ENCODE measurements around the gene TKTL1.

Gene TKTL1

DNA sequence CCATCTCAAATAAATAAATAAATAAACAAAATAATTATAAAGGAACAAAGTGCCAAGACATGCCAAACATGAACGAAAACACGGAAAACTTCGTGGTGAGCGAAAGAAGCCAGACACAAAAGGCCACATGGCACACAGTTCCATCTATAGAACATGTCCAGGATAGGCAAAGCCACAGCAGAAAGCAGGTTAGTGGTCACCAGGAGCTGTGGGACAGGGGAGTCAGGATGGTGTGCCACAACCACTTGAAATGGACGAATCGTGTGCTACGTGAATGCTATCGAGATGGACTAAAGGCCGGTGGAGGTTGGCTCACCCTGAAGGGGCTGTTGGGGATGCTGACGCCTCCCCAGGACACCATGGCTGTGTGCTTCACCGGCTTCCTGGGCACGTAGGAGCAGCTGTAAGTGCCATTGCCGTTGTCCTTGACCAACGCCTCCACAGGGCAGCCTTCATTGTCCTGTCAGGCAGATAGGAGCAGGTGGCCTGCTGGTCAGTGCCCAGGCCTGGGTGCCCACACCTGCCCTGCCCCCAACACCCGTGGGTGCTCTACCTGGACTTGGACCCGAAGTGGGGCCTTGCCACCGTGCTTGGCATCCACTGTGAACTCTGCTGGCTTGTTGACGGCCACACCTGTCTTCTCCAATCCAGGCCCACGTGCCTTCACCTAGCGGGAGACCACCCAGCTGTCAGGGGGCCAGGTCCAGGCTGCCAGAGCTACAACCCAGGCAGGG lies 68.3 kb downstream of the TKTL1 start:
- DNase-seq: no peak

DNA sequence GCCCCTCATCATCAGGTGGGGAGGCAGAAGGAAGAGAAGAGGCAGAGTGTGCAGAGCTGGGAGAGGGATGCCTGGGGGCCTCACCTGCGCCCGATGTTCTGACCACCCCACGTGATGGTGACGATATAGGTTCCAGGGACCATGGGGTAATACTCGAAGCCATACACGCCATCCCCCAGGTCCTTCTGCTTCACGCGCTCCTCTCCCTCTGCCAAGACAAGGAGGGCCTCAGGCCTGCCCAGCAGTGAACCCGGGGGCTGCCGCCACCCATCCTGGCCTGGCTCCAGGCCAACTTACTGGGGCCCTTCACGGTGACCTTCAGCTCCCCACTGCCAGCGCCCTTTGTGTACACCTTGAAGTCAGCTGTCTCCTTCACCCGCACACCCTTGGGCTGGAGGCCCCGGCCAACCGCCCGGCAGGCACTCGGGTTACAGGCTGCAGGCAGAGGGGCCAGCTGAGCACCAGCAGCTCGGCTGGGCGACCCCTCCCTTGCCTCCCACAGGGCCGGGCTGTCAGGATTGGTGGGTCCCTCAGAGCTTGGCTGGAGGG lies 69.5 kb downstream of the TKTL1 start:
- DNase-seq: no peak

DNA sequence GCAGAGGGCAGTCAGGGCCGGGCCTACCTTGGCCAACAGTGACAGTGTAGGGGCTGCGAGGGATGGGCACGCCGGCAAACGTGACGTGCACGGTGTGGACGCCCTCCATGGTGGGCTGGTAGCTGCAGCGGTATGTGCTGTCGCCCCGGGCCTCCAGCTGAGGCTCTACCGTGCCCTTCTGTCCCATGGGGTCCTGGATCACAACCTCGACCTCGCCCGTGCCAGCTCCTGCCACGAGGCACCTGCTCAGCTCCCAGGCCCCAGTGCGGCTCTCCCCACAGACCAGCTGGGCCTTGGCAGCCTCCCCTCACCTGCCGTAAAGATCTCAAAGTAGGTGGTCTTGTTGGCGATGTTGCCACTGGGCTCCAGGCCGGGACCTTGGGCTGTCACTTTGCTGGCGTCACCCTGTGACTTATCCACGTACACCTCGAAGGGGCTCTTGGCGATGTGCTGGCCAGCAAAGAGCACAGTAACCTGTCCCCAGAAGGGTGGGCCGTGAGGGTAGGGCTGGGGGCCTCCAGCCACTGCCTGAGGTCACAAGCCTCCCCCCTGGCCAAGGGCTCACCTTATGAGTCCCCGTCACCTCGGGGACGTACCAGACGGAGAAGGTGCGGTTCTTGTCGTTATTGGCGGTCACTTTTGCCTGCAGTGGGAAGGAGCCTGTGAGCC lies 70.5 kb downstream of the TKTL1 start:
- no peak for DNase-seq

DNA sequence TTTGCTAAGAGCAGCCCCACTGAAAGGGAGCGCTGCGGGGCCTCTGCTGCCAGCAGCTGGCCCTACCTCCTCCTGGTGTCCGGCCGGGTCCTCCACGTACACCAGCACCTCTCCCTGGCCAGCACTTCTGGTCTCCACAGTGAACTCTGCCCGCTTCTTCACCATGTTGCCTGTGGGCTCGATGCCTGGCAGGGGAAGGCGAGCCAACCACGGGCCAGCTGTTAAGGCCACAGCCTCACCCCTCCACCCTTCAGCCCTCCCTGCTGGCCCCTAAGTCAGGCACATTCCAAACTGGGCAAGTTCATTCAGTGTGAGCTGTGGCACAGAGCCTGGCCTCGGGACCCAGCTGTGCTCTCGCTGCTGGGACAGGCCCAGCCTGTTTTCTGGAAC lies 71.1 kb downstream of the TKTL1 start:
- no peak for DNase-seq

DNA sequence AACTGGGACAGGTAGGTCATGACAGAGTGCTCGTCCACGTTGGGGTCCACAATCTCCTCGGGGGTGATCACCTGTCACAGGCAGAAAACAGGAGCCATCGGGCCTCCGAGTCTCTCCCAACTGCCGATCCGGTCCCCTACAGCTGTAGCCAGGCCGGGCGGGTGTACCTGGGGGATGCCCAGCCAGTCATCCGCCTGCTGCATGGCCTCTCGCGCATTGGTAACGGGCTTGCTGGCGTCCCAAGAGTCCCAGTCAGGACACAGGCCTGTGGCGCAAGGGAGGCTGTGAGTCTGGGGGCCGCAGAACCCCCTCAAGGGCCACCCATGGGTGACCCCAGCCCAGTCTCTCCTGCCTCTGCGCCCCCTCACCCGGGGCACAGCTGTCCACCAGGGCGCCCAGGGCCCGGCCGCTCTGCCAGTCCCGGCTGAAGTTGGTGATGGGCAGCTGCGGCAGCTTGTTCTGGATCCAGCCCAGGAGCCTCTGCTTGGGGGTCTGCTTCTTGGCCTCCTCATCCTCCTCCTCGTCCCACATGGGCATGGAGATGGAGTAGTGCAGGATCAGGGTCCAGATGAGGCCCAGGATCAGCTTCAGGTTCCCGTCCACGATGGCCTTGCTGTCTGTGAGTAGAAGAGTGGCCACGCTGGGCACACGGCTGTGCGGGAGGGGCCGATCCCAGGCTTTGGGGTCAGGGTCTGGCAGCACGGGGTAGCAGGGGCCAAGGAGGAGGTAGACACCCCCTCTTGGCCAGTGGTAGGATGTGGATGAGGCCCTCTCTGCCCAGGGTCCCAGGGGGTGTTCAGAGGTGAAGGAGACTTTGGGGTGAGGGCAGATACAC lies 72.1 kb downstream of the TKTL1 start:
- no peak for DNase-seq

DNA sequence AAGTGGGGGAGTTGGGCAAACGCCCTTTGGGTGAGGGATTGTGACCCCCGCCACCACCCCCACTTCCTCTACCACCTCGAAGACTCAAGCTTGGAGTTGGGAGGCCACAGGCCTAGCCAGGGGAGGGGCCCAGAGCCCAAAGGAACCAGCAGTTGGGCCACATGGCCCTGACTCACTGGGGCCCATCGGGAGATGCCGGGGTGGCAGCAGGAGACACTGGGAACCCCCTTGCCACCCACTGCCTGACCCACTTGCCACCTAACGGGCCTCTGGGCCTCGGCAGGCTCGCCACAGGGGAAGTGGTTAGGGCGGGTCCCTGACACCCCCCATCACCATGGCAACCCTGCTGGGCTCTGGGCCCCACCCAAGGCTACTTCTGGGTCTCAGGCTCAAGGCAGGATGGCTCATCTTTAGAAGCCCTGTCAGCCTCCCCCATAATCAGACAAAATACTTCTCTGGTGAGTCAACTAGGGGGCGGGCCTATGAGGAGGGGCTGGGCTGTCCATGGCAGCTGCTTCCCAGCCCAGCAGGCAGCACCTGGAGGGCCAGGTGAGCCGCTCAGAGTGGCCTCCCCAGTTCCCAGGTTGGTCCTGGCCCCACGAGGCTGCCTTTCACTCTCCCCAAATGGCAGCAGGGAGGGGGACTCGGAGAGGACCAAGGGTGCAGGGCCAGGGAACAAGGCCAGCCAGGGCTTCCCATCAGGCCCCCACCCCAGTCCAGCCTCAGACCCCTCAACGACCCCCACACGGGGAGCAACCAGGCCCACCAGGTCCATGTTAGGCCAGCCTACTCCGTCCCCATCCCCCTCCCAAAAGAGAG lies 73.2 kb downstream of the TKTL1 start:
- no peak for DNase-seq

DNA sequence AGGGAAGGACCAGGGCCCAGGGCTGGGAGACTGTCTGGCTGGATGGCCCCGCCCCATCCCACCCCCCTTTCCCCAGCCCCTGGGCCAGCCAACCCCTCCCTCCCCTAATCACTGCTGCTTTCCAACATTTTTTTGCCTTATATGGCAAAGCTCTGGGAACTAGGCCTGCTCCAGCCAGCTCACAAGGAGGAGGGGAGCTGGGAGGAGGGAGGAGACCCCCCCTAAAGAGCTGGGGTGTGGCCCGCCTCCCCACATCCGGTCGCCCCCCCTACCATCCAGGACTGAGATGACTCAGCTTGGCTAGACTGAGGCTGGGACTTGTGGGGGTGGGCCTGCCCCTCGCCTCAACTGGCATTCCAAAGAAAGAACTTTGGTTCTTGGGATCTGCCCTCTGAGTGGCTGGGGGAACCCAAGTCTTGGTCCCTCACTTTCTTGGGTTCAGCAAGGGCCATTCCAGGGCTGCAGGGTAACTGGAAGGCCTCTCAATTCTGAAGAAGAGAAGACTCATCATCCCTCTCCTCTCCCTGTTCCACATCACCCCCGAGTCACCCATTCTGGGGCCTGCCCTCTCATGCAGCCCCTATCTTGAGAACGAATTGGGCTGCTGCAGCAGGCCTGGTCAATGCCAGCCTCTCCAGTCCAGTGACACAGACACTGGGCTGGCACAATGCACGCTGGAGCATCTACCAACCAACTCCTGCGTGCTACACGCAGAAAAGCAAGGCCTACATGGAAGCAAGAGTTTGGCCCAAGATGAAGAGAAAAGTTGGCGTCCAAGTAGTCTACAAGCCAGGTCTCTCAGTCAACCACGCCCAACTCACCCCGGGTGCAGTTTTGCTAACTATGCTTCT lies 74.1 kb downstream of the TKTL1 start:
- DNase-seq: peak; percentile 43

DNA sequence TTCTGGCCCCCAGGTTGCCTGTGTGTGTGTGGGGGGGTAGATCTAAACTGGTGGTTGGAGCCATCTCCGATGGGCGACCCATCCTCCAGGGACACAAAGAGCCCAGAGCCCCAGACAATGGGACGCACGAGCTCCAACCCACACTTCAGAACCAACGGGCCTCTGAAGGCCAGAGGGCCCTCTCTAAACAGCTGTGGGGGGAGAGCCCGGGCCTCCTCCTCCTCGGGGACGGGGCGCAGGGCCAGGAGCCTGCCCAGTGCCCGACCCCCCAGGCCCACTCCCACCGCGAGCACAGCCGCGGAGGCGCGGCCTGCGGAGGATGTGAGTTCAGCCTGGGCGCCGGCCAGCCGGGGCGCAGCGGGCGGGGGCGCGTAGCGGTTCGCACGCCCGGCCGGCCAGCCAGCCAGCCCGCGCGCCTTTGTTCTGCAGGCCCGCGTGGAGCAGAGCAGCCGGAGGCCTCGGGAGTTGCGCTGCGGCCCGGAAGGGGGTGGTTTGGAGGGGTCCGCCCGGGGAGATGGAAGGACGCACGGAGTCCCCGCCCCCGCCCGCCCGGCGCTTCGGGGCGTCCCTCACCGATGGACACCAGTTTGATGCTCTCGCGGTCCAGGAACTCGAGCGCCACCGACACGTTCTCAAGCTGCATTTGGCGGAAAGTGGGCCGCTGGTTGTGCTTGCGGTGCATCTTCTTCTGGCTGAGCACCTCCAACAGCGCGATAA lies 74.9 kb downstream of the TKTL1 start:
- peak; percentile 55 for DNase-seq

DNA sequence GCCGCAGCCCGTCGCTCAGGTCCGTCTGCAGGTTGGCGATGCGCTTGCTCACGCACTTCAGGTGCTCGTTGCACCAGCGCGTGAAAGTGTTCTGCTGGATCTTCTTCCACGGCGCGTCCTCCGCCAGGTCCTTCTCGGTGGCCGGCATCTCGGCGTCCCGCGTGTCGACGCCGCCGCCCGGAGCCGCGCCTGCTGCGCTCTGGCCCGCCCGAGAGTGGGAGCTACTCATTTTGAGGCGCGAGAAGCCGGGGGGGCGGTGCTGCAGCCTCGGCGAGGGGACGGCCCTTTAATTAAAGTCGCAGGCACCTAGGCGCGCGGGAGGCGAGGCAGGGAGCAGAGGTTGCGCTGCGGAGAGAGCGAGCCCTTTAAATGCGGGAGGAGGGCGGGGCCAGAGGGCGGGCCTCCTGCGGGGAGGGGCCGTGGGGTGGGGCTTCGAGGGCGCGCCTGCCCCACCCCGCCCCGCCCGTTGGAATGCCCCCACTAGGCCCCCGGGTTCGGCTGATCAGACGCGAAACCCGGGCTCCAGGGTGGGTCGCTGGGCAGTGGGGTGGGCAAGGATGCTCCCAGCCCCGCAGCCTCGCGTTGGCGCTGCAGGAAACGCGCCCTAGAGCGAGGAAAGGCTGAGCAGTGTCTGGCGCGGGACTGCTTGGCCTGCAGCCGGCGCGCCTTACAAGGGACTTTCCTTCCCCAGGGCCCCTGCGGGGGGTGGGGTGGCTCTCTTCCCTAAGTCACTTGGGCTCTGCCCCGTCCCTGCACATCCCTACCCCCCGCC lies 75.6 kb downstream of the TKTL1 start:
- peak; percentile 86 for DNase-seq

DNA sequence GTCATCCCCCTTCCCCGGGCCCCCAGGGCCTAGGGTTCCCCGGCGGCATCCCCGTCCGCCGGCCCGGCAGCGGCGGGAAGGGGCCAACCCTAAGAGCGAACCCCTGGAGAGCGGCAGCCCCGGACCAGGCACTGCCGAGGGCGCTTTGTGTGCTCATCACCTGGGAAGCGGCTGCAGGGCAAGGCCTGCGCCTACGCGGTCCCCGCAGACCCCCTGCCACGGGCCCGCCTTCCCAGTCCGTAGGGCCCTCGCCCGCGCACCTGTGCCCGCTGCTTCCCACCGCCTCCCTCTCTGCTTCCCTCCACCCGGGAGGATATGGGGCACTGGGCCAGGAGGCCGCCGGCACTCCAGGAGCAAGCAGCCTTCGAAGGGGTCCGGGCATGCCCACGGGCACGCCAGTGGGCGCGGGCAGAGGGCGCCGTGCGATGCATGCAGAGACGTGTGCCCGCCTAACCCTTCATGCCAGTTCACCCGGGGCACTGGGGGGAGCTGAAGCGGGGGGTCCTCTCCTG lies 76.2 kb downstream of the TKTL1 start:
- DNase-seq: no peak

DNA sequence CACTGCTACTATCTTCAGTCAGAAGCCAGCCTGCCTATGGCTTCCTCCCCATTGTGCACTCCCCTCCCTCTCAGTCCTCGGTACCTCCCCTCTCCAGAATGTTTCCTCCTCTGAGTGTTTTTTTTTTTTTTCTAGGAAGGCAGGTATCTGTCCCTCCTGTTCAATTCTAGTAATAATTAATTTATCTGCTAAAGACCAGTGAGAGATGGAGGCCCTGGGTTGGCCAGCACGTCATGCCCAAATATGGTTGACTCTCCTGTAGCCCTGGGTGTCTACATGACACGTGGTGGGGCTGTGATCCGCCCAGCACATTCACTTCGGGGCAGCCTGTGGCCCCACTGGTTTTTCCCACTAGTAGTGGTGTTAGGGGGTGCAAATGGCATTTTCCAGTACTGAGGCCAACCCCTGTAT lies 77.0 kb downstream of the TKTL1 start:
- no peak for DNase-seq

DNA sequence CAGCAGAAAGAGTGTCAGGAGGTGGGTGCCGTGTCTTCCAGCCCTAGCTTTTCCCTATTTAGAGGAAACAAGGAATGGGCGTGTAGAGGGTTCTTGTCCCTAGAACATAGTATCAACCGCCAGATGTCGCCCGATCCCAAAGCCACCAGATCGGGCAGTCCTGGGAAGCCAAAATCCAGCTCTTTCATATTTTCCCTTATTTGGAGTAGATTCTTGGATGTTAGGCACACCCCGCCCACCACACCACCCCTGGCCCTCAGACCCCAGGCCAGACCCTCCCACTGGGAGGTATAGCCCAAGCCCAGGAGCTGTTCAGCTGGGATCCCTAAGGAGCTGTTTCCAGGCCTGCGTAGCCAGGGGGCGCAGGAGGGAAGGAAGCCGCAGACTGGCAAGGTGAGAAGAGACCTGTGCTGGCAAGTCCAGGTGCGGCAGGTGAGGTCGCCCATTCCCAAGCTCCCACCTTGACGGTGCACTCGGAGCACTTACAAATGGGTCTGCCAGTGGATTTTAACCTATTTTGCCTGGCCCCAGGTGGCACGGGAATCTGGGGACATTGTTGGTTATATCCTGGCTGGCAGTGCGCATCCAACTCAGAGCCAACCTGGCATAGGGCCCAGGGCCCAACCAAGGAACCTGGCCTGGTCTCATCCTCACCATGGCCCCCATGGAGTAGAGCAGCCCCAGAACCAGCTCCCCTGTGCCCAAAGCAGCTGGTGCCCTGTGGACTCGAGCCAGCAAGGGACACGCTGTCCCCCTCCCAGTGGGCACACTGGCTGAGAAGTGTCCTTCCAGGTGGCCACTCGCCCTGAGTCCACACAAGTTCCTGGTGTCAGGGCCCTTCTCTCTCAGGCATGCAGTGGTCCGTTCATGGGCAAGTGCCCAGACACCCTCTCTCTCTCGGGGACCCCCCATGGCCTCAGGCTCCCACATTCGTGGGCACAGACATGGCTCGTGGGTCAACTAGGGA lies 78.0 kb downstream of the TKTL1 start:
- peak; percentile 55 for DNase-seq

DNA sequence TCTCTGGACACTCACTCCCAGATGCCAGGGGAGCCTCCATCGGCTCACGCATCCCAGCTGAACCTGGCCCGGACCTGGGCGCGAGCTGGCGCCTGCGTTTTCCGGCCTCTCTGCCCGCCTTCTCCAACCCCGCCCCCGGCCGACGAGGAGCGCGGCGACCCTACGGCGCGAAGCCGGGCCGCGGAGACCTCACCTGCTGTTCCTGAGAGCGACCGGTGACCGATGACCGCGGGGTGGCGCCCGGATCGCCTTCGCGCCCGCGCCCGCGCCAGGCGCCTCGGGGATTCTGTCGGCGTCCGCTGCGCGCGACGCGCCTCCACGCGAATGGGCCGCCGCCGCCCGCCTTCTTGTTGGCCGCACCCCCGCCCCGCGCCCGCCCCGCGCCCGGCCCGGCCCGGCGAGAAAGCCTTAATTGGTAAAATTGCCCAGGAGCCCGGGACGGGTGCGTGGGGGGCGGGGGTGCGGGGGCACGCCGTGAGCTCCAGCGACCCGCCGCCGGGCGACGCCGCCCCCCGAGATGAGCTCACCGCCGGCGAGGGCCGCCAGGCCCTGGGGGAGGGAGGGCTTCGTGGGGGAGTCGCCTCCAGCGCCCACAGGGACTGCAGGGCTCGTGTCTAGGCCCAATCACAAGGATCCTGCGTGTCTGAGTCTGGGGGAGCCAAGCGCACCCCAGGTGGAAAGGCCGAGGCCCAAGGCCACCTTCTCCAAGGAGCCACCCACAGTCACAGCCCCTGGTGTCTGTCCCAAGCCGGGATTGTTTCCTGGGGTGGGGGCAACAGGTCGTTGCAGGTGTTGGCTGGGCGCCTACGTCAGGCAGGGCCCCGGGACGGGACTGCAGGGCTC lies 78.9 kb downstream of the TKTL1 start, which contains the start of gene FLNA:
Gene FLNA, minus strand, starts transcription at position 322 of the 843 bp plus-strand sequence. CDS start 3,389 bp downstream, outside the sequence.
- peak; percentile 47 for DNase-seq

DNA sequence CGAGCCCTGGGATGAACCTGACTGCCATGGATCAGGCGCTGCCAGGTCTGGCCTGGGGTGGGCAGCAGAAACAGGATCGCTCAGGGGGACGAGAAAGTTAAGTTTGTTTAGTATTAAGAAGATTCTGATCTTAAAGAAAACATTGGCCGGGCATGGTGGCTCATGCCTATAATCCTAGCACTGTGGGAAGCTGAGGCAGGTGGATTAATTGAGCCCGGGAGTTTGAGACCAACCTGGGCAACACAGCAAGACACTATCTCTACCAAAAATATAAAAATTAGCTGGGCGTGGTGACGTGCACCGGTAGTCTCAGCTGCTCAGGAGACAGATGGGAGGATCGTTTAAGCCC lies 79.5 kb downstream of the TKTL1 start:
- no peak for DNase-seq

DNA sequence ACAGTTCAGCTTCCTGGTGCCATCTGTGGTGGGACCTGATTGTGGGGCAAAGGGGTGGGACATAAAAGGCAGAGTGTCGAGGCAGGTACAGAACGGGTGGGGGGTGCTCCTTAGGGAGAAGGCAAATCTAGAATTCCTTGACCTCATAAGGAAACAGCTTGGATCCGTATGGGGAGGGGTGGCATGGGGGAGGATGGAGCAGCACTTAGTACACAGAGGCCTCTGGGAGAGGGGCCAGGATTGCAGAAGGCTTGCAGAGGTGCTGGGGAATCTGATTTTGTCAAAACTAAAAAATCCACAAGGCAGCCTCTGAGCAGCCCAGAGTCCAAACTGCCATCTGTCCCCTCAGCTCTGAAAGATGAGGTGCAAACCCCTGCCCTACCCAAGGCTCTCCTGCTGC lies 81.2 kb downstream of the TKTL1 start:
- DNase-seq: no peak

DNA sequence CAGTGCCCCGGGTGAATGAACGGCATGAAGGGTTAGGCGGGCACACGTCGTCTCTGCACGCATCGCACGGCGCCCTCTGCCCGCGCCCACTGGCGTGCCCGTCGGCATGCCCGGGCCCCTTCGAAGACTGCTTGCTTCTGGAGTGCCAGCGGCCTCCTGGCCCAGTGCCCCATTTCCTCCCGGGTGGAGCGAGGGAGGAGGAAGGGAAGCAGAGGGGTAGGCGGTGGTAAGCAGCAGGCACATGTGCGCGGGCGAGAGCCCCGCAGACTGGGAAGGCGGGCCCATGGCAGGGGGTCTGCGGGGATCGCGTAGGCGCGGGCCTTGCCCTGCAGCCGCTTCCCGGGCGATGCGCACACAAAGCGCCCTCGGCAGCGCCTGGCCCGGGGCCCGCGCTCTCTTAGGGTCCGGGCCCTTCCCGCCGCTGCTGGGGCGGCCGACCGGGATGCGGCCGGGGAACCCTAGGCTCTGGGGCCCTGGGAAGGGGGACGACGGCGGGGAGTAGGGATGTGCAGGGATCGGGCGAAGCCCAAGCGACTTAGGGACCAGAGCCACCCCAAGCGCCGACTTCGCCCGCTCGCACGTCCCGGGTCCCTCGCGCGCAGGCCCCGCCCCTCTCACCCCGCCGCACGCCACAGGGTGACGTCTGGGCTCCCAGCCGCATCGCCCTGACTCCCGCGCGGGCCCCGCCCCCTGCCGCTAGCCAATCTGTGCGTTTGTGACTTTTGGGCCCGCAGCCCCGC lies 82.6 kb downstream of the TKTL1 start:
- no peak for DNase-seq

All from retina (tissue), 1 donor.